ENCODE results near the gene TBL1X. TPM values are rescaled to one million over a fixed set of nuclear protein-coding genes. Genes with fewer than 3 reads are reported as not detected.

Gene TBL1X
- total RNA-seq, 1 donor from 2014 or later = 37.1 TPM

GRCh38 chrX:9586992-9587392, 122.1 kb downstream of the TBL1X start:
- DNase-seq (ENCODE audit: low spot score) = no peak

DNA sequence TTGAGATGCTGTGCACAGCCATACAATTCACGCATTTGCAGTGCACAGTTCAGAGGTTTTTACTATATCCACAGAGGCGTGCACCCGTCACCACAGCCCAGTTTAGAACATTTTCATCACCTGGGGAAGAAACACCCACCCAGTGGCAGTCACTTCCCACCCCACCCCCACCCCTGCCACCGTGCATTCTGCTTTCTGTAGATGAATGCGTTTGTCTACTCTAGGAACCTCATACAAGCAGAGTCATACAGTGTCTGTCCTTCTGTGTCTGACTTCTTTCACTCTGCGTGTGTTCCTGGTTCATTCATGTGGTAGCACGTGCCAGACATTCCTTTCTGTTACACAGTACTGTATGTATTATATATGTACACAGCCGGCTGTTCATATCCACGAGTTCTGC, 122.8 kb downstream of the TBL1X start:
- DNase-seq (ENCODE audit: low spot score) = no peak

DNA sequence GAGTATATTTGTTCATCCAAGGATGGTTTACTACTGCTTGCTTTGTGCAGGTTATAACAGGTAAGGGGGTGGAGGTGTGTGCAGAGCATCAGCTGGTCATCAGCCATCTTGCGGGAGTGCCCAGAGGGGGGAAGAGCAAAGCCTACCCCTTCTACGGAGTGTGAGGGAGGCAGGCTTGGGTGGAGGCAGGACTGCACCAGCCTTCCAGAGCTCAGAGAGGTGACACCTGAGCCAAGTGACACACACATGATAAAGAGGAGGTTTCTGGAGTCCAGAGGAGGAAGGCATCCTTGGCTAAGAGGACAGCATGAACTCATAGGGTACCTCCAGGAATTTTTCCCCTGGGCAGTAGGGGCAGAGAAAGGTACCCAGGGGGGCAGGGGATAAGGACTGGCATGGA, 126.6 kb downstream of the TBL1X start:
- DNase-seq (ENCODE audit: low spot score) = no peak

- DNase-seq (ENCODE audit: low spot score) = no peak
Observed at GRCh38 chrX:9593756-9594155, 128.9 kb downstream of the TBL1X start.

DNA sequence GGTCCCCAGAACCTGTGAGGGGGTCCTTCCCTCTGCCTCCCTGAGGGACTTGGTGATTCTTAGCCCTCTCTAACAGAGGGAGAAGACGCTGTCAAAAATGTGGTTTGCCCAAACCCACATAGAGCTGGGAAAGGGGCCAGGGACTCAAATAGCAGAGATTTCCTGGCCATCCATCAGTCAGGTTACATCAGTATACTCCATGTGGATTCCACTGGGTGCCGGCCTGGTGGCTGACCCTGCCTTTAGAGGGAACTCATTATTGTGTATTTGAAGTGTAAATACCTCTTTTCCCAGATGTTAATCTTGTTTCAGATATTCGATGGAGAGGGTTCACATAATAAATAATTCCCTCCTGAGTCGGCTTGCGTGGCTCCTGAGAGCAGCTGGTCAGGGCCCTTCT, 130.3 kb downstream of the TBL1X start:
- DNase-seq (ENCODE audit: low spot score) = no peak

- DNase-seq (ENCODE audit: low spot score) = no peak
Observed at GRCh38 chrX:9596837-9597236, 132.0 kb downstream of the TBL1X start.

DNA sequence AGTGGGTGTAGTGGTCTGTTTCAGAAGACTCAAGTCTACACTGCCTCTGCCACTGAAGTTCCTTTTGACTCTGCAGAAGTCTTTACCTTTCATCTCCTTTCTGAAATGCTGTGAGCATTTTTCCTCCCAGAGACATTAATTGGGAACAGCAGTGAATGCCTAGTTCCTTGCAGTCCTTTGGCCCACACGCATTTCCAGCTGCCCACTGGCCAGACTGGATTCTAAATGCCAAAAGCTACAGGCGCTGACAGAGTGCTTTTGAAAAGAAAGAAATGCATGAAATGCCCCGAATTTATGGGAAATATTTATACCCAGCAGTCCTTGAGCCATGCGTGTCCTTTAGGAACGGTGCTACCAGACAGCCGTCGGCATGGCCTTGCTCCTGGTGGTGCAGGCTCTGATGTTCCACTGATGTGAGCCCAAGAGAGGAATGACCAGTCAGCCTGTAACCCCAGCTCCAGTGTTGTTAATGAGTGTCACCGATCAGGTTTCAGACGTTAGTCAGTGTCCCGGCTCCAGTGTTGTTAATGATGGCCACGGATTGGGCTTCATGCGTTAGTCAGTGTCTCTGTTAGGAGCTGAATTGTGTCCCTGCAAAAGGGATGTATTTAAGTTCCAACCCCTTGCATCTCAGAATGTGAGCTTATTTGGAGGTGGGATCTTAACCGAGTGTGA, 132.6 kb downstream of the TBL1X start:
- DNase-seq (ENCODE audit: low spot score) = no peak

DNA sequence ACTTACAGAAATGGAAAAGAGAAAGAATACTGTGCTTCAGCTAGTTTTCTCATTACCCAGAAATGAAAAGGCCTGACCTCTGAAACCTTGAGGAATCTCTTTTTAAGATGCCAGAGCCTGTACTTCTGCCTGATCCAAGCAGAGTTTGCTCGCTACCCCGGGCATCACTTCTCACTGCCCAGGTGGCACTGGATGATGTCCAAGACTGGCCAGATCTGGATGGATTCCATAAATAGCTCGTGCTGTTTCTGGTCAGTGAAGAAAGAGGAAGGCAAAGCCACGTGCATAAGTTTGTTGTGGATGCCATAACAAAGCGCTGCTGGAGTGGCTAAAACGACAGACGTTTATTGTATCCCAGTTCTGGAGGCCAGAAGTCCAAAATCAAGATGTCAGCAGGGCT, 133.5 kb downstream of the TBL1X start:
- DNase-seq (ENCODE audit: low spot score) = peak; percentile 14

DNA sequence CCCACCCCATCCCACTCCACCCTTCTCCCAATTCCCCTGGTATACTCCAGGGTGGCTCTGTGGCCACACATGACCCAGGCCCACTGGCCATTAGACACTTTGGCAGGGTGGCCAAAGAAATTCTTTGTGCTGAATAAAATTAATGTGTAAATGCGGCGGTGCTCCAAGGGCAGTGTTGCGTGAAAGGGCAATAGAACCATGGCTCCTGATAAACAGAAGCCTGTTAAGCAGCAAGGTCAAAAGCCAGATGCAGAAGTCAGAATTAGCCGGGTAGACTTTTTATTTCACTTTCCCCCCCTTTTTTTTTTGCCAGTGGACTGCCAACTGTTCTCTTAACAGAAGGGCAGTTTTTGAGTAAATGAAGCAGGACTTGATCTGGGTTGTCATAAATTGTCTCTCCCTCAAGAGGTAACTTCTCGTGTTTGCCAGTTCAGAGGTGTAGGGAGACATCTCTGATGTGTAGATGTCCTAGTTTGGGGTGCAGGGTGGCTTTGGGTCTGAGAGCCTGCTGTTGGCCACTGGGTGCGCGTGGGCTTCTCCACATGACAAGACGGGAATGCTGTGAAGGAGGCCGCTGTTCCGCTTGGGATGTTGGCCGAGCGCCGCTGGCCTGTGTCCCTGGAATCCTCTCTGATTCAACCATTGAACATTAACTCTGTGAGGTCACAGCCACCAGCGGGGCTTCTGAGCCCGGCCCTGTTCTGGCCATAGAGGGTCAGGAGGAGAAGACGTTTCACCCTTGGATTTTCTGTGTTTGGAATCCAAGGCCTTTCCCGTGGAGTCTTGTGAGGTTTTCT, 139.5 kb downstream of the TBL1X start:
- DNase-seq (ENCODE audit: low spot score) = peak; percentile 42

DNA sequence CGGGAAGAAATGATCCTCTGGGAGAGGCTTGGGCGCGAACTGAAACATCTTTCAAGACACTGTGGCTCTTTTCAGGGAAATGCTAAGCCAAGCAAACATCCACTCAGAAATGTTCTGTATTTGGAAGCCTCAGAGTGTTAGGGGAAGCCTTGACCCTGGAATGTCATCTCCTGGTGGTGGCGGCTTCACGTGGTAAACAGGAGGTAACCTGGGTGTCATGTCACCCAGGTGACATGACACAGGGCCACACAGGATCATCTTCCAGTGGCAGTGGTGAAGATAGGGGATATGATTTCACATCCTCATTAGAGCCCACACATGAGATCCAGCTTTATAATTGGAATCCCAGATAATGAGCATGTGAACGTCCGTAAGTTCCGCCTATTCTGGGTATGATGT, 140.0 kb downstream of the TBL1X start:
- DNase-seq (ENCODE audit: low spot score) = no peak

DNA sequence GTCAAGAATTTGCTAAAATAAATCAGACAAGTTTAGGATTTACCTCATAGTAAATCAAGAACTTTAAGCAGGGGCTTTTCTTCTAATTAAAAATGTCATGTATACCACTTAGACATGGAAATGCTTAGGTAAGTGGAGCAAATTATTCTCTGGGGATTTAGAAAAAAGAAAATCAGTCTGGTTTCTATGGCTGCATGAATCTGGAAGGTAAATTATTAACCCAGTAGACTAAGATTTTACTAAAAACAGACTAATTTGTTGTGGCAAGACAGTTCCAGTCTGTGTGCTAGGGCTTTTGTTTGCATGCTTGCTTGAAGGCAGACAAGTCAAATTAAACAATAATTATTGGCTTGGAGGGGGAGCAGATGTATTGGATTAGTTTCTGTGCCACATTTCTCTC, 140.6 kb downstream of the TBL1X start:
- DNase-seq (ENCODE audit: low spot score) = no peak

DNA sequence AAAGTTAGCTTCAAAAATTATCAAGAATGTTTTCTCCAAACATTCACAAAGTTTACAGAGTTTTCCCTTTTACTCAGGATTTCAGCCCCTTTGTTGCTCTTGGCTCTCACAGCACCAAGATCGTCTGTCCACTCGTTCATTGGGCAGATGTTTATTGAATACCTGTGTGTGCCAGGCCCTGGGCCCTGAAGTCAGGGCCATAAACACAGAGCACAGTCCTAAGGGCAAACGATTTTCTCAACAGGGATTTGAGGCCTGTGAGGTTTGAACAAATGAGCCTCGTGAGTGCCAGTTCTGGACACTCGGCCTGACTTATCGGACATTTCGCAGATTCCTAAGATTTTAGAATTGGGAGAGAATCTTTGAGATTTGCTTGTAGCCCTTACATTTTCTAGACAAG, 142.1 kb downstream of the TBL1X start:
- no peak for DNase-seq (ENCODE audit: low spot score)

- no peak for DNase-seq (ENCODE audit: low spot score)
Observed at GRCh38 chrX:9609499-9609898, 144.6 kb downstream of the TBL1X start.

- no peak for DNase-seq (ENCODE audit: low spot score)
Observed at GRCh38 chrX:9609987-9610386, 145.1 kb downstream of the TBL1X start.

- DNase-seq (ENCODE audit: low spot score) = no peak
Observed at GRCh38 chrX:9610771-9611392, 146.0 kb downstream of the TBL1X start.

GRCh38 chrX:9611436-9612145, 146.7 kb downstream of the TBL1X start:
- DNase-seq (ENCODE audit: low spot score) = no peak

GRCh38 chrX:9612146-9612505, 147.3 kb downstream of the TBL1X start:
- no peak for DNase-seq (ENCODE audit: low spot score)

GRCh38 chrX:9614016-9614415, 149.2 kb downstream of the TBL1X start:
- no peak for DNase-seq (ENCODE audit: low spot score)

GRCh38 chrX:9619133-9619532, 154.3 kb downstream of the TBL1X start:
- no peak for DNase-seq (ENCODE audit: low spot score)

DNA sequence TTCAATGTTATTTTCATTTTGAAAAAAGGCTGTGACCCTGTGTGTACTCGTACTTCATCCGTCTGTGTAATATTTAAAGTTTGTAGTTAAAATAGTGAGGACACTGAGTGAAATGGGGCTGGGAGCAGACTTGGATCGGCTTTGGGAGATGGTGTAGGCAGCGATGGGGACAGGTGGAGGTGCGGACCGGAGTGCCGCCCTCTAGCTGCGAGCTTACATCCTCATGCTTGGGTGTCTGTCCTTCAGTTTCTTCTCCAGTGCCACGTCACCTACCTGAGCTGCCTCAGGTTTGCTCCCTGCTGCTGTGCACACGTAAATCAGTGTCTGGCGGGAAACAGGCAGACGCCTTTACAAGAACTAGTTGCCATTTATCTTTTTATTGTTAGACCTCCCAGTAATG, 154.7 kb downstream of the TBL1X start:
- DNase-seq (ENCODE audit: low spot score) = no peak

DNA sequence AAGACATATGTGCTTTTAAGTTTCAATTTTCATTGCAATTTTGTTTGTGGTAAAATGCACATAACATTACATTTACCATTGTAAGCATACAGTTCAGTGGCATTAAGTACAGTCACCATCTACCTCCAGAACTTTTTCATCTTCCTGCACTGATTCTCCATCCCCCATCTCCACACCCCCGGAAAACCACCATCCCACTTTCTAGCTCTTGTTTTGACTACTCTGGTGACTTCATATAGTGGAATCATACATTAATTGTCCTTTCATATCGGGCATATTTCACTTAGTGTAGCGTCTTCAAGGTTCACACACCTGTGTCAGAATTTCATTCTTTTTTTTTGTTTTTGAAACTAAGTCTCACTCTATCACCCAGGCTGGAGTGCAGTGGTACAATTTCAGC, 157.3 kb downstream of the TBL1X start:
- DNase-seq (ENCODE audit: low spot score) = no peak

DNA sequence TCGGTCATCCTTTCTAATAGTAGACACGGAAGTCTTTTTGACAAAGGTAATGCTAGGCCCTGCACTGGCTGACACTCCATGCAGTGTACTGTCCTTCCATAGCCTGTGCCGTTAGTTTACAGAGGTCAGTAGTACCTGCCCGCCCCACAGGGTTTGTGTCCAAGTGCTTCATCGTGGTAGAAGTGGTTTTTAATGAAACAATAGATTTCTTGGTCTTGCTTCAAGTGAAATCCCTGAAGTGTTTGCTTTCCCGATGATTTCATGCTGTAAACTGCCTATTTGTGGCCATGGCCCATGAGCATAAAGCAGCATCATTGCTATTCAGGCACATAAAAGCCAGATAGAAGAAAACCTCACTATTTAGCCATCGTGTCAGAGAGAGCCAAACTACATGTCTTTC, 161.5 kb downstream of the TBL1X start:
- DNase-seq (ENCODE audit: low spot score) = no peak

- no peak for DNase-seq (ENCODE audit: low spot score)
Observed at GRCh38 chrX:9627922-9628321, 163.1 kb downstream of the TBL1X start.

All from mucosa of gallbladder (tissue), 1 donor.